HG03432 (cell line): ENCODE results near the gene PPP1R1A.

Experiments
- ATAC-seq: cut with Tn5 transposase; IDR thresholded peaks from one replicate; pipeline ENCODE4 v1.9.1; 2021; ENCODE audit warnings: mild to moderate bottlenecking, moderate library complexity; ENCODE audit not compliant: unreplicated experiment

Gene PPP1R1A, protein sequence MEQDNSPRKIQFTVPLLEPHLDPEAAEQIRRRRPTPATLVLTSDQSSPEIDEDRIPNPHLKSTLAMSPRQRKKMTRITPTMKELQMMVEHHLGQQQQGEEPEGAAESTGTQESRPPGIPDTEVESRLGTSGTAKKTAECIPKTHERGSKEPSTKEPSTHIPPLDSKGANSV

DNA sequence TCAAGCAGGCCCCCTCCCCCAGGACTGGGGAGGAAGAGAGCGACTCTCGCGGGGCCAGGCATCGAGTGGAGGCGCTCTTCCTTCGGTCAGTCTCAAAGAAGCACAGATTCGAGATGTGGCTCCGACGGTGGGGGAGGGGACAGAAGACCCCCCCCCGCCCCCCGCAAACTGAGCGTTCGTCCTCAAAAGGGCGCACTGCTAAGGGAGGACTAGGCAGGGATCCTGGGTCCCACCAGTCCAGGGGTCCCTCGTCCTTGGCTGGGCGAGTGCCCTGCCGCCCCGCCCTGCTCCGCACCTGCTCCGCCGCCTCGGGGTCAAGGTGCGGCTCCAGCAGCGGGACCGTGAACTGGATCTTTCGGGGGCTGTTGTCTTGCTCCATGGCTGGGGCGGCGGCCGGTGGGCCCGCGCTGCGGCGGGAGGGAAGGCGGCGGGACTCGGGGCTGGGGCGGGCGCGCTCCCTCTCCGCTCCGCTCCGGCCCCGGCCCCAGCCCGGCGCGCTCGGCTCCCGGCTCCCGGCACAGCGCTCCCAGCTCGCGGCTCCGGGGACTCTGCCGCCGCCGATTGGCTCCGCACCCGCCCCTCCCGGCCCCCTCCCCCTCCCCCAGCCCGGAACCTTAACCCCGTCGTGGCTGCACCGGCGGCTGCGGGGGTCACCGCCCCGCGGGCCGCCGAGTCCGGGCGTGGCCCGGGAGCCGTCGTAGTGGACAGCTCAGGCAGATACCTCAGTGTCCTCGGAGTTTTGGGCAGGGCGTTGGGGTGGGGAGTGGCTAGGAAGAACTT is at the start of gene PPP1R1A:
Gene PPP1R1A (minus strand): TSS at position 550 of the 780 bp plus-strand sequence. CDS start 171 bp downstream, at position 379.
- ATAC-seq: no peak

DNA sequence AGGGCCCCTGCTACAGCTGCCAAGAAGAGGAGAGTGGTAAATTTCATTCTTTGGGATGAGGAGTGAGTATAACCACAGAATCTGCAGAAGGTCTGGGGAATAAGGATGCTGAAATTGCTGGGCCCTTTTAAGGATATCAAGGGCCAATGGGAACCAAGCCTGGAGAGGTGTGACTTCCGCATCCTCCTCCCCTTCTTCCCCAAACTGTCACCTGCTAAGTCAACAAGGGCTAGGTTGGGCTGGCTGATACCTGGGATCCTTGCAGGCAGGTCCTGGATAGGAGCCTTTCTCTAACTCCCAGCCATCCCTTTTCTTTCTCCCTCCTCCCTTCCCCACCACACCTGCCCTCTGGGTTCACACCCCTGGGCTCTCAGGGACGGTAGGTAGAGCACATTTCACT is 46.3 kb upstream of the PPP1R1A start, which contains the start of gene LACRT:
Gene LACRT (minus strand): TSS at position 101 of the 400 bp plus-strand sequence. CDS start 54 bp downstream, at position 47.
- no peak for ATAC-seq

DNA sequence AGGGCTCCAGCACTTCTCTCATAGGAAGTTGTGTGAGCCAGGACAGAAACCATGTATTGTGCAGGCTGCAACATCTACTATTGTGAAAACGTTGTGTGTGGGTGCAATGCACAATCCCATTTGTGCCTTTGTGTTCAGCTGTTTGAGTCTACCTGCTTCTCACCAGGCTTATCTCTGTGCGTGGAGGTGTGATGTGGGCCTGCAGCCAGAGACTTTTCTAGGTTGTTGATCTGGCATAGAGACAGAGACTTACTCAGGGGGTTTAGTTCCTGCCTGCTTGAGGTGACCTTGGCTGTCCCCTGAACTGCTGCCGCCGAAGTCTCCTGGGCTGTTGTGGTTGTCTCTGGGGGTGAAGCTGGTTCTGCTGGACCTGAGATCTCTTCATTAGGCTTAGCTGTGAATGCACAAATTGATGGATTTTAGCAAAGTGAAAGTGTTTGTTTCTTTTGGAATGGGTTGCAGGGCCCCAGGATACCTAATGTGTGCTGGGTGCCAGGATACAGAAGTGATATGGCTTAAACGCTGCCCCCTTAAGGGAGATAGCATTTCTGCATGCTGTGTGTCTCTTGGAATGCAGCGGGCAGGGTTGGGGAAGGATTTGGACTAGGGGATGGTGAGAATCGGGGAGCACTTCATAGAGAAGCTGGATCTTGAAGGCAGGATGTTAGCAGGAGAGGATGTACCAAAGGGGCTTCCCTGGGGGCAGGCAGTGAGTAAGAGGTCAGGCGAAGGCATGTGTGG is 43.7 kb upstream of the PPP1R1A start:
- ATAC-seq: no peak

DNA sequence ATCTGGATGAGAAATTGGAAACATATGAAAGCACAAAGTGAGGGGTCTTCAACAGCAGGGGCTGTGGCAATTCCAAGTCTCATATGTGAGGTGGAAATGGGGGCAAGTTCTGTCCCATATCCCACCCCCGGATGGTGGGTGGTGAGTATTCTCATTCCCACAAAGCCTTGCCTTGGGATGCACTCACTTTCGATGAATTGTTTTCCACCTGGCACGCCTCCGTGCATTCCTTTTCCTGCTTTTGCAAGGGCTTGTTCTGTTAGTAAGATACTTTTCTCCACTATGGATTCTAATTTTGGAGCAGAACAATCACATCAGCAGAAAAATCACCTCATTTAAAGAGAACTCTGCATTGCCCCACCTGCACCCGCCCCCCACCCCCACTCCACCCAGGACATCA is 43.1 kb upstream of the PPP1R1A start:
- ATAC-seq: no peak

DNA sequence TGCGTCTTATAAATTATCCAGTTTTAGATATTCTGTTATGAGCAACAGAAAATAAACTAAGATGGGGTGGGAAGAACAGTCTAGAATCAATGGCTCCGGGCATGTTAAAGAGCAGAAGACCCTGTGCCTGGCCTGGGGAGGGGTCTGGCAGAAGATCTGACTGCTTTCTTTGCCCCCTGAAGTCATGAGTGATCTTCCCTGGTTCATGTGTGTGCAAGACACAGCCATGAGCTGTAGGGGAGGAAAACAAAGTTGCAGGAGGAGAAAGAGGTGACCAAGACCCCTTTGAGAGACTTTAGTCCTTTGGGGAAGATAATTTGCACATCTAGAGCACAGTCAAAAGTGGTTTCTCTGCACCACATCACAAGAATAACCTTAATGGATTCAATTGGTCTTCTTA is 41.5 kb upstream of the PPP1R1A start:
- ATAC-seq: no peak

DNA sequence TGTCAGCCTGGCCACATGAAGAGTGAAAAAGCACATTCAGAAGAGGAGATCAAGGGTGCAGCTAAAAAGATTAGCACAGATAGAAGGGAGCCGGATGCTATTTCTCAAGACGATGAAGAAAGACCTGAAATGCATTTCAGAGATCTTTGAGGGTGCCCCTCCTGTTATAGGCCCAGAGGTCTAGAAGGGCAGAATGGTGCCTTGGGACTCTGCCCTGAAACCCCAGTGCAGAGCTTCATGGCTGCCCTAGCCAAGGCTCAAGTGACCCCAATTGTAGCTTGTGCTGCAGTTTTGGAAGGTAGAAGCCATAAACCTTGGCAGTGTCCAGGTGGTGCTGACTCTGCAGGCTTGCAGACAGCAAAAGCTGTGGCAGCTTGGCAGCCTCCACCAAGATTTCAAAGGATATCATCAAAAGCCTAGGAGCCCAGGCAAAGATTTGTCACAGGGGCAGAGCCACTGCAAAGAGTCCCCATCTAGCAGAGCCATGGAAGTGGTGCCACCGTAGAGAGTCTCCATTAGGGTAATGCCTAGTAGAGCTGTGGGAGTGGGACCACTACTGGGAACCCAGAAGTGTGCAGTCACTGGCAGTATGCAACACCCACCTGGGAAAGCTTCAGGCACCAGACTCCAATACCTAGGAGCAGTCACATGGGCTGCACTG is 39.9 kb upstream of the PPP1R1A start:
- no peak for ATAC-seq

DNA sequence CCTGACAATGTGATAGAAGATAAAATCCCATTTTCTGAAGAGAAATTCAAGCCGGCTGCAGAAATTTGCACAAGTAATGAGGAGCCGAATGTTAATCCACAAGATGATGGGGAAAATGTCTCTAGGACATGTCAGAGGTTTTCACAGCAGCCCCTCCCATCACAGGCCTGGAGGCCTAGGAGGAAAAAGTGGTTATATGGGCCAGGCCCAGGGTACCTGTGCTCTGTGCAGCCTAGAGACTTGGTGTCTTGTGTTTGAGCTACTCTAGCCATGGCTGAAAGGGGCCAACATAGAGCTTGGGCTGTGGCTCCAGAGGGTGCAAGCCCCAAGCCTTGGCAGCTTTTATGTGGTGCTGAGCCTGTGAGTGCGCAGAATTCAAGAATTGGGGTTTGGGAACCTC is 38.8 kb upstream of the PPP1R1A start:
- ATAC-seq: no peak

DNA sequence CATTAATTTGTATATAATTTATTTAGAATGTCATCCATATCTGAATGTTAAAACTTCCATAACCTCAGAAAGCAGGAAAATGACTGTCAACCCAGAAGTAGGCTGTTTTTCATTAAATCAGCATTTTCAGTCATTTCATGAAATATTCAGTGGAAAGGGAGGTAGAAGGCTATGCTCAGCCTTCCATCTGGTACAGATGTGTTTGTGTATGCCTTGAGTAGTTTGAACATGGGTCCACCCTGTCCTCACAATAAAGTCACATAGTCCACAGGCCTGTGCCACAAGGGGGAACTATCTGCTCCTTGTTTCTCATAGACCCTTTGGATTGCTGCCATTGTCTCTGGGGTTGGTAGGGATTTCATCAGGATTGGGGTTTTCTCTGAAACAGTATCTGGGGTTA is 37.1 kb upstream of the PPP1R1A start:
- ATAC-seq: no peak

DNA sequence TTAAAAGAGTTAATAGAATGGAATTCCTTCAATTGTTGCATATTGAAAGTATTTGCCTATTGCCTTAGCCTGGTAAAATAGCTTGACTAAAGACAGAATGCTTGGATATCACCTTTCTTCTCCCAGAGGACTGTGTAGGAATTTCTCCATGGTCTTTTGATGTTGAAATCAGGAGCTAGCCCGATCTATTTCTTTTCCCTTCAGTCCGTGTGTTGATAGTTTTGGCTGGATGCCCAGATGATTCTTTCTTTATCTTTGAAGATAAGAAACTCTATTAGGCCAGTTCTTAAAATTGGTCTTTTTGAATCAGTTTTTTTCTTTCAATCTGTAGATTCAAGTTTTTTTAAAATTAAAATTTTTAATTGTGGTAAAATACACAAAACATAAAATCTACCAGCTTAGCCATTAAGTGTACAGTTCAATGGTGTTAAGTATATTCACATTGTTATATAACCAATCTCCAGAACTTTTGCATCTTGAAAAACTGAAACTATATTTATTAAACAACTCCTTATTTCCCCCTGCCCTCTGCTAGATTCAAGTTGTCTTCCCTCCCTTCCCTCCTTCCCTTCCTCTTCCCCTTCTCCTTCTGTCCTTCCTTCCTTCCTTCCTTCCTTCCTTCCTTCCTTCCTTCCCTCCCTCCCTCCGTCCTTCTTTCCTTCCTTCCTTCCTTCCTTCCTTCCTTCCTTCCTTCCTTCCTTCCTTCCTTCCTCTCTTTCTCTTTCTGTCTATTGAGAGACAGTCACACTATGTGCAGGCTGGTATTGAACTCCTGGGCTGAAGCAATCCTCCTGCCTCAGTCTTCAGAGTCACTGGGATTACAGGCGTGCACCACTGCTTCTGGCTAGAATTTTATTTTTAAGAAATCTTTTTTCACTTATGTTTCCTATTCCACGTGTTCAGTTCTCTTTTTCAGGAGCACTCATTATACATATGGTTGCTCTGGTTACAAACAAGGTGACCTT is 36.1 kb upstream of the PPP1R1A start:
- no peak for ATAC-seq

DNA sequence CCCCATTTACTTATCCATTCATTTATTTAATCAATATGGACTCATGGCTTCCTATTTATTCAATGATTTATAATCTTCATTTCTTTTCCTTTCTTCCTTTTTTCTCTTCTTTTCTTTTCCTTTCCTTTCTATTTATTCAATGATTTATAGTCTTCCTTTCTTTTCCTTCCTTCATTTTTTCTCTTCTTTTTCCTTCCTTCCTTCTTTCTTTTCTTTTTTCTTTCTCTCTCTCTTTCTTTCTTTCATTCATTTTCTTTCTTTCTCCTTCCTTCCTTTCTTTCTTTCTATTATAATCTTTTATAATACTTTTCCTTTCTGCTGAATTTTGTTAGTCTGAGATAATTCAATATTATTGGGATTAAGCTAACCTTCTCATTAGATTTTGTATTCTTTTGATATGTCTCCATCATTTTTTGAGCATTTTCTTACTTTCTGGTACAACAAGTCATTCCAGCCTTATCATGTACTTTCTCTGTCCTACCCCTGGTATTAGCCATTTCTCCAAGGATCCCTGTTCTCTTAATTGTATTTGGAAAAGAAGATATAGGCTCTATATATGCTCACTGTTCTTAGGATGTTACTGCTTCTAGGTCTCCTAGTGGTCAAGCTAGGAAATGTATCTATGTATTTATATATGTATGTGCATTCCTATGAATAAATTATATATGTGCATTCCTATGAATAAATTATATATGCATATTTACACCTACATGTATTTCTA is 34.2 kb upstream of the PPP1R1A start:
- ATAC-seq: no peak

DNA sequence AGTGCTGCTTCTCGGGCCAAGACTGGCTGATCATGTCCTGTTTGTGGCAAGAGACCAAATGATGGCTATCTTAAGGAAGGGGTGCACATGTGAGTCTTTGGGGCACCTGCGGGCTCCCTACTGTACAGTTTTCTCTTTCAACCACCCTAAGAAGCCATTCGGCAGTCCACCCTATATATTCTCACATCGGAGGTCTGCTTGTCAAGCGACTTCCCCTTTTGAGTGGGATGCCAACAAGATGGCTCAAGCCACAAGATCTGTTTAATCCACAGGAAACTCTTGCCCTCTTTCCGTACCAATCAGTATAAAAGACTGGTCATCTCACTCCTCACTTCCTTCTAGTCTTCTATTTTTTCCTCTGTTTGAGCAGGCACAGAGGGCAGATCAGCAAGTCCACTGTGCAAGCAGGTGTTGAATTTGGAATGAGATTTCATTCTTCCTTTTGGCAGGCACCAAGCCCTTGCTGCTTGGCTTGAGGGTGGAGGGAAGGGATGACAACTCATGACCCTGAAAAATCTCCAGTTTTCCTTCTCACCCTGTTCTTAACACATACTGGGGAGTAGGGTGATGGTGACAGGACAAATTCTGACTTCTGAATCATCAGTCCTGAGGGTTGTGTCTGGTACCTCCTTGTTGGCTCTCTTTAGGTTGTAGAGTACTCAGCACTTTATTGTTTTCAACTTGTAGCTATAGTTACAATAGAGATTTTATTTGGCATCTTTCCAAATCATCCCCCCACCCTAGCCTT is 28.6 kb upstream of the PPP1R1A start:
- no peak for ATAC-seq

DNA sequence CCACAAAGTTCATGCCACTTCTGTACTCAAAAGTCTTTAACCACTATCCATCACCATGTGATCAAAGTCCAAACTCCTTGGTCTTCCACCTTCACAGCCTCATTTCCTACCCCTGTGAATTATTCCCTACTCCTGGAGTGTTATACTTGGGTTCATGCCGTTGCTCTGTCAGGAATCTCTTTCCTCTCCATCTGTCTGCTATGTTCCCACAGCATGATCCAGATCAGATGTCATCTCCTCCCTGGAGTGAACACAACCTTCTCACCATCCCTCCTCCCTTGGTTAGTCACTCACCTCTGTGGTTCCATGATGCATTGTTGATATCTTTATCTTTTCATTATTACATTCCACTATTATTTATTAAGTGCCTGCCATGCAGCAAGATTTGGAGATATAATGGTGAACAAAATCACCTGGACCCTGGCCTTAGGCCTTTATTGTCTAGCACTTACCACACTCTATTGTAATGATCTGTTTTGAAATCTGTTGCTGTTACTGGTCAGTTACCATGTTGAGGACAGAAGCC is 23.8 kb upstream of the PPP1R1A start:
- ATAC-seq: no peak

DNA sequence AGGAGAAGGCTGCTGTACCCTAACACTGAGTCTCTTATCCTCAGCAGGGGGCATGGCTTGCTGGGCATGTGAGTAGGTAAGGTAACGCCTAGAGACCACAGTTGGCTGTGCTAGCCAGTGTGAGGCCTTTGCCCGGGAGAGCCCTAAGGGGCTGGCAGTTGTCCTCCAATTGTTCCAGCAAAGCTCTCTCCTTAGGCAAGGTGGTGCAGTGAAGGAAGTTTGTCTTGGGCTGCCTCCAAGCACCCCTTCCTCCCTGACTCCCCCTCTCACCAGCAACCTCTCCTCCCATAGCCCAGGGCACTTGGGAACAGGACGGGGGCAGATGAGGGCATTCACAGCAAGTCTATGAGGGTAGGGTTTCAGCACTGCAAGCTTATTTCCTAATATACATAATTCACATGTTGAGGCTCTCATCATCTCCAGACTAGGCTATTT is 23.3 kb upstream of the PPP1R1A start:
- no peak for ATAC-seq

DNA sequence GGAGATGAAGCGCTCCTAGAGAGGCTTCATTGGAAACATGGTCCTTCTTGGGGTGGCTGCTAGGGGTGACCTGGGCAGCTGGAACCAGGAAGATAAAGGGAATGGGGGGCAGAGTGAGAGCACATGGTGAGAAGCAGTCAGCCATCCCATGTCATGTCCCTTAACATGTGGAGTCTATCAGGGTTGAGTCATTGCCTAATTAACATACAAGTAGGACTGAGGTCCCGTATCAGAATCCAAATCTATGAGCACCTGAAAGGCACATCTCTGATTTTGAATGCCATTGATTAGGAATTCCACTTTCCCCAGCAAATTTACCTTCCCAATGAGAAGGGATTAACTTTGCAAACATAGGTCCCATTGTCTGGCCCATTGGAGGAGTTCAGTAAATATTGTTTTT is 20.3 kb upstream of the PPP1R1A start:
- no peak for ATAC-seq

DNA sequence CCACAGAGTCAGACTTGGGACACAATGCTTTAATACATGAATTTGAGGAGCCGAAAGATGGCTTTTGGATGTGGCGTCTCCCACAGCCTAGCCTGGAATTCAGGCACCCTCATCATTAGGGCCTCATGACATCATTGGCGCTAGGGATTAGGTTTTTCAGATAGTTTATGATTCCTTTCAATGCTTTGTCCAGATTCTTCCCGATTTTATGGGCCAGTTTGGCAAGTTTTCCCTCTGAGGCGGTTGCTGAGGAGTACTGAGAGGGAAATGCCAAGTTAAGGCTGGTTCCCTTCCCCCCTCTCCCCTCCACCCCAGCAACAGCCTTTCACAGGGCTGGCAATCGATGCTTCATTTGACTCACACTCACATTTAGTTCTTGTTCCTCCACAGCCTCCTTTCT is 19.7 kb upstream of the PPP1R1A start:
- ATAC-seq: no peak

DNA sequence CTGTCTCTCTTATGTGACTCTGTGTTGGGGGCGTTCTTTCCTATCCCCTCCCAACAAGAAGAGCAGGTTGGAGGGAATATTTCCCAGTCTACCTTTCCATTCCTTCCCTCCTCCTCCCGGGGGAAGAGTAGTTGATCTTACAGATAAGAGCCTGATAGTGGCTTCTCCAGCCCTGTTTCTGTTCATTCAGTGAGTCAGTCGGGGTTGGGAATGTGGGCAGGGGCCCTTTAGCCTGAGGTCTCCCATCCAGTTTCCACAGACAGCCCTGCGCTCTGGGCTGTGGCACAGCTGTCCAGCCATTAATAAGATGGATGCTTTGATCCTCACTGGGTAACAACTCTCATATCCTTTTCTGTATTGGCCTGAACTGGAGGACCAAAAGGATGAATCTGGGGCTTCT is 18.1 kb upstream of the PPP1R1A start:
- ATAC-seq: no peak

DNA sequence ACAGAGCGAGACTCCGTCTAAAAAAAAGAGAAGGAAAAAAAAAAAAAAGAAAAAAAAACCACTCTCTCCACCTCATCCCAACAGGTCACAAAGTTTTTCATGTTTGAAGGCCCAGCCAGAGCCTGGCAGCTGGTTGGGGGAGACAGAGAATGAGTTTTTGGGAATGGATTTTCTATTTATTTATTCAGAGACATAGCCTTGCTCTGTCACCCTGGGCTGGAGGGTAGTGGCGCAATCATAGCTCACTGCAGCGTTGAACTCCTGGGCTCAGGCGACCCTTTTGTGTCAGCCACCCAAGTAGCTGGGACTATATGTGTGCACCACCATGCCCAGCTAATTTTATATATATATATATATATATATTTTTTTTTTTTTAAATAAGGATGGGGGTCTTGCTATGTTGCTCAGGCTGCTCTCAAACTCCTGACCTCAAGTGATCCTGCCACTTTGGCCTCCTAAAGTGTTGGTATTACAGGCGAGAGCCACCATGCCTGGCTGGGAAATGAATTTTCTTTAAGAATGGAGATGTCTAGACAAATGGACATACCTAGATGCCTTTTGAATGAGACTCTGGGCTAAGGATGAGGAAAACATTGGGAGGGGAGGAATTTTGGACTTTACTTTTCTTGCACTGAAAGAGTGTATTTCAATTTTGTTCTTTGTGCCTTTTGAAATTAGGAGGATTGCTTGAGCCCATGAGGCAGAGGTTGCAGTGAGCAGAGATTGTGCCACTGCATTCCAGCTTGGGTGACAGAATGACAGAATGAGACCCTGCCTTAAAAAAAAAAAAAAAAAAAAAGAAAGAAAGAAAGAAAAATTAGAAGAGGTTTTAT is 16.9 kb upstream of the PPP1R1A start:
- ATAC-seq: no peak

DNA sequence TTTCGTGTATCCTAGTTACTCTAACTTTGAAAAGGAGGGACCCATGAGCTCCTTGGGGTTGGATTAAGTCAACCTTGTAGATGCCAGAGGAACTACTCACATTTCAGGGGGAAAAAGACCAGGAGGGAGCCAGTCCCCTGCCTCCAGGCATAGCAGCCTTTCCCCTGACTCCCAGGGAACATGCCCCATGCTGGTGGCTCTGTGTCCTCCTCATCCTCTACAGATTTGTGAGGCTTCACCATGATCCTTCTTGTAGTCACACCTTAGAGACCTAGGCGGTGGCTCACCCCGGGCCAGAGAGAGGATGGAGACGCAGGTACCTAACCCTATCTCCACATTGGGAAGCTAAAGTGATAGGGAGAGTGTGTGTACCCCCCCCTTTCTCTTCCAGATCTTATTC is 16.0 kb upstream of the PPP1R1A start:
- ATAC-seq: no peak
